HT1080 (cell line): Measurements from ENCODE around the gene CBS. TPM values are rescaled to one million over a fixed set of nuclear protein-coding genes. Genes with fewer than 3 reads are reported as not detected.
"Not testable (repeated sequence)": the region's sequence is repeated elsewhere in the genome, so short reads cannot be mapped to it uniquely, and the experiment has no call there.

Source experiments
- DNase-seq: peaks from one replicate; pipeline ENCODE4 v3.0.0-alpha.2; 2015; ENCODE audit warnings: low read depth
- polyA plus RNA-seq, 2 experiments: library from polyadenylated mRNA; depleted of rRNA; stranded (reverse); fragments of >200 nt; gene quantifications; 2 replicates each; pipeline ENCODE4 v1.2.3, GENCODE V29; 2015
- total RNA-seq: library from RNA; depleted of rRNA; stranded (reverse); fragments of >200 nt; shearing (Covaris generic); gene quantifications from 2 replicates; pipeline ENCODE4 v1.2.3, GENCODE V29; 2014; rRNA removed

The CBS gene
- 21.2 and 25.5 TPM in 2 replicates for total RNA-seq
- 51.8 and 70.7 TPM in 2 replicates for polyA plus RNA-seq (2015; cell fraction: cytosol; rRNA removed)
- polyA plus RNA-seq (2015; cell fraction: nucleus; rRNA removed), result 331 and 356 TPM in 2 replicates

- DNase-seq, result not testable (repeated sequence)
Measured at GRCh38 chr21:43075170-43076022, at the start of gene CBS. Gene CBS (minus strand): TSS chr21:43075835. CDS start chr21:43072193, 3,642 bp downstream.

DNA sequence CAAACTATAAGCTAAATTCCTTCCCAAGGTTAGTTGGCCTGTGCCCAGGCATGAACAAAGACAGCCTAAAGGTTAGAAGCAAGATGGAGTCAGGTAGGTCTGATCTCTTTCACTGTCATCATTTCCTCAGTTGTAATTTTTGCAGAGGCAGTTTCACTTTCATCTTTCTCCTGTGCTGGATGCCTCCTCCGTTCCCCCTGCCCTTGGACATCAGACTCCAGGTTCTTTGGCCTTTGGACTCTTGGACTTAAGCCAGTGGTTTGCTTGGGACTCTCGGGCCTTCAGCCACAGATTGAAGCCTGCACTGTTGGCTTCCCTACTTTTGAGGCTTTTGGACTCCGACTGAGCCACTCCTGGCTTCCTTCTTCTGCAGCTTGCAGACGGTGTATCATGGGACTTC is 40.3 kb upstream of the CBS start:
- not testable (repeated sequence) for DNase-seq

DNA sequence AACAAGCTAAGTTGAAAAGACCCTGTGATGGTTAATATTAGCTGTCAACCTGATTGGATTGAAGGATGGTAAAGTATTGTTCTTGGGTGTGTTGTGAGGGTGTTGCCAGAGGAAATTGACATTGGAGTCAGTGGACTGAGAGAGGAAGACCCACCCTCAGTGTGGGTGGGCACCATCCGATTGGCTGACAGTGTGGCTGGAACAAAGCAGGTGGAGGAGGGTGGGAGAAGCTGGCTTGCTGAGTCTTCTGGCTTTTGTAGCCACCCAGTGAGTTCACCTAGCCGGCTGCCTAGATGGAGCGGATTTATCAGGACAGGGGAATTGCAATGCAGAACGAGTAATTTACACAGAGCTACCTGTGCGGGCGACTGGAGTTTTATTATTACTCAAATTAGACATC is 38.8 kb upstream of the CBS start:
- DNase-seq, result not testable (repeated sequence)

DNA sequence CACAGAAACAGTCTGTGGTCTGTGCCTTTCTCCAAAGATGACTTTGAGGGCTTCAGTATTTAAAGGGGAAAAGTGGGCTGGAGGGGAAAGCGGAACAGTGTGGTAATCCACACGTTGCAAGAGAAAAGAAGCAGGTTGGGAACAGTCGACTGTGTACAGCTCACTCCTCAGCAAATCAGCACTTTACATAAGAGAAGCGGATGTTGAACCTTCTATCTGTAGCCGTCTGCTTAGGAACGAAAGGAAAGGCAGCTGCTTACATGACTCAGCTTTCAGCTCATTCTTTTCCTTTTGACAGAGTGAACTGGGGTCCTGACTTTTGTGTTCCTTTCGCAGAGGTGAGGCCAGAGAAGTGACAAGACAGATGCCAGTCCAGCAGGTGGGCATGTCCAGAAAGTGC is 33.4 kb upstream of the CBS start:
- not testable (repeated sequence) for DNase-seq

- DNase-seq, result not testable (repeated sequence)
Measured at GRCh38 chr21:43108177-43108576, 32.5 kb upstream of the CBS start.

GRCh38 chr21:43107794-43108137 is 32.1 kb upstream of the CBS start:
- not testable (repeated sequence) for DNase-seq

DNA sequence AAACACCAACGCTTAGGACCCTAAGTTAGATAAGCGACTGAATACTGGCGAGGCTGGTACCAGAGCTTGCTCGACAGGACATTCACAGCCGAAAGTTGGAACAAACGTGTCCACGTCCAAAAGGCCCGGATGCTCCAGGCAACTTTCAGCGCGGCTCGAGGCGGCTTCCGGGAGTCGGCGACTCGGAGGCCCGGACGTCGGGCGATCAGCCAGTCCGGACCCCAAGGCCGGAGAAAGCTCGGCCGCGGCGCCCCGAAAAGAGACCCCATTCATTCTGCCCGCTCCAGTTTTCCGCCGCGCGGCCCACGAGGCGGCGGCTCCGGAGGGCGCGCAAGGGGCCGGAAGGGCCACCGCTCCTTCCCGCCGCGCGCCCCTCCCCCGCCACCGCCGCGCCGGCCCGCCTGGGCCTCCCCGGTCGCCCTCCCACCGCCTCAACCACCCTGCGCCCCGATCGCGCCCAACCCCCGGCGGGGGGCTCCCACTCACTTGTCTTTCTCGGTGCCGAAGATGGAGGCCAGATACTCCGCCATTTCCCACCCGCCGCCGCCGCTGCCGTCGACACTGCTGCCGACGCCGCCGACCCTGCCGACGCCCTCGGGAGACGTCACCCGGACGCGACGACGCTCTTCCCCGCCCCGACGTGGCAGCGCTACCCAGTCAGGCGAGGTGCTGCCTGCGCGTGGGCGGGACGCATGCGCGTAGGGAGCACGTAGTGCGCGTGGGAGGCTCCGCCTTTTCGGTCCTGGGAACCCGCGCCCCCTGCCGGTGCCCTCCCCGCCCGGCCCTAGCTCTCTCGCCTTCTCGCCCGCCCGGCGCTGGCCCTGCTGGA is 31.5 kb upstream of the CBS start, which contains the start of gene U2AF1:
TSS of gene U2AF1 (minus strand) at position 606 of the 829 bp plus-strand sequence. CDS start at position 530, 76 bp downstream.
- peak; percentile 1 for DNase-seq

DNA sequence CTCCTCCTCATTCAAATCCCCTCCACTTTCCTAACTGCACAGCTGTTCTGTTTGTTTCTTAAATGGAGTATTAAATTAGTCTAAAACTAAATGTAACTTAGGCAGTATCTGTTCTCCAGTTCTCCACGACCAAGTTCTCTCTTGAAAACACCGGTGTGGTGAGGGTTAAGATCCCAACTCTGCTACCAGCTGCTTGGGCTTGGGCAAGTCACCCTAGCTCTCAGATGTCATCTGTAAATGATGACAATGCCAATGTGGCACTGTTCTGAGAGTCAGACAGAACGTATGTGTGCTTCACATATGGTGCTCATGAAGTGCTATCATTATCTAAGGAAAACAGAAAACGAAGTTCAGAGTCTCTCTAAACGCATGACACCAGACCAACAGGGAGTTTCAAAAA is 29.0 kb upstream of the CBS start:
- DNase-seq, result not testable (repeated sequence)

DNA sequence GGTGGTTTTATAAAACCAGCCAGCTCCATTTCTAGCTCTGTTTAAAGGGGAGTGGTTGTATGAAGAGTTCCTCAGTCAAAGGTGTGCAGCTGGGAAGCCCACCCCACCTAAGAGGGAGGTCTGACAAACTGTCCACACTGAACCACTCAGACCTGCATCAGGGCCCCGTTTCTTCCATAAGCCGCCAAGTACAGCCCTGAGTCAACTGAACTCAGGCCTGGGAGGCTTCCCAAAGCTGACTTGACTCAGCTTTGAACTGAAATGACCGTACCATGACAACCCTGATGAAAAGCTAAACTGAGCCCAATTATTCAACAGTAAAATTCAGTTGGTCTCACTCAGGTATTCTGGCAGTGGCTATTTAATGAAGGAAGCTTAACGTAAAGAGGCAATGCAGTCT is 26.6 kb upstream of the CBS start:
- not testable (repeated sequence) for DNase-seq

DNA sequence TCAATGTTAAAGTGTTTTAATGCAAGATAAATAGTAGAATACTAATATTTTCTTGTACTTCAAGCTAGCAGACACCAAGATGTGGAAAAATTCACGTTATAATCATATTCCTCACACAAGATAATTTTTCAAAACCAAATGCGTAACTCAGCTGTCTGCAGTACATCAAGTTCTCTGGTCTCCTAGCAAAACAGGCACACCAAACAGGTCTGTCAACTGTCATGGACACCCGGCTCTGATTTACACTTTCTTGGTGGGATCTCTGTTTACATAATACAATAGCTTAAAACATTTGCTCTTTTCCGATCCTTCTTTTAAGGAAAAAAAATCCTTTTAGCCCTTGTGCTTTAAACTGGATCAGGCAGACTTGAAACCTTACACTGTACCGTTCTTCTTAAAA is 26.0 kb upstream of the CBS start:
- not testable (repeated sequence) for DNase-seq

- DNase-seq, result not testable (repeated sequence)
Measured at GRCh38 chr21:43101000-43101399, 25.4 kb upstream of the CBS start.

DNA sequence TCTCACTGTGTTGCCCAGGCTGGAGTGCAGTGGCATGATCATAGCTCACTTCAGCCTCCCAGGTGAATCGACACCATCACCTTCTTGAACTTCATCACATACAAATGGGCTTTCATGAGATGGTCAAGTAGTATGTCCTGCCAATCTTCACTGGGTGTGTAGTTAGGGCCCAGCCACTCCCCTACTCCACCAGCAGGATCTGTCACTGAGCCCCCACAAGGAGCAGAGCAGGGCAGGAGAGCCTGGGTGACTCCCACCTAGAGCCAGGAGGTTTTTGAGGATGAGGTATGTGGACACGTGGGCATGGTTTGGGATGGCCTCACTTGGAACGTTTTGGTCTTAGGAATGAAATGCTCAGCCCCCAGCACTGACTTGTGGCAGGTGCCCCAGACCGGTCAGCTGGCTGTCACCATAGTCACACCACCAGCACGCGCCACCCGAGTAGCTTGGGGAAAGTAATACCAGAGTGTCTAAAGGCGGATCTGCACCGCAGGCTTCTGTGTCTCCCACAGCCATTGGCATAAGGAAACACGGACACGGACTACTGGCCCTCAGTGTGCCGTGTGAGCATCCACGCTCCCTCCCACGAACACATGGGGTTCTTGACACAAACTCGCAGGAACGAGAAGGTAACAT is 16.5 kb upstream of the CBS start:
- DNase-seq, result not testable (repeated sequence)

DNA sequence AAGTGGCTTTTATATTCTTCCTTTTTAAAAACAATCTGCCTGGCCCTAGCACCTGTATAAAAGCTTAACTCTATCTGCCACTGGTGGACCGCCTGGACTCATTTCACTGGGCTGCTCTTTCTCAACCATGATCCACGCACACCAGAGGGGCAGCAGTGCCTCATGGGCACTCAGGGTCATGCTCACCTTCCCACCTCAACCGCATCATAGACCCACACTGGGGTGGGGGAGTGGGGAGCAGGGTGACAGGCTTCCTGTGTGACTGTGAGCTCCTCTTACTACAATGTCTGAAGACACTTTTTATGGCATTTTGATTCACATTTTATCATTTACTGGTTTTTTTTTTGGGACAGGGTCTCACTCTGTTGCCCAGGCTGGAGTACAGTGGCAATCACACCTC is 15.3 kb upstream of the CBS start:
- not testable (repeated sequence) for DNase-seq

DNA sequence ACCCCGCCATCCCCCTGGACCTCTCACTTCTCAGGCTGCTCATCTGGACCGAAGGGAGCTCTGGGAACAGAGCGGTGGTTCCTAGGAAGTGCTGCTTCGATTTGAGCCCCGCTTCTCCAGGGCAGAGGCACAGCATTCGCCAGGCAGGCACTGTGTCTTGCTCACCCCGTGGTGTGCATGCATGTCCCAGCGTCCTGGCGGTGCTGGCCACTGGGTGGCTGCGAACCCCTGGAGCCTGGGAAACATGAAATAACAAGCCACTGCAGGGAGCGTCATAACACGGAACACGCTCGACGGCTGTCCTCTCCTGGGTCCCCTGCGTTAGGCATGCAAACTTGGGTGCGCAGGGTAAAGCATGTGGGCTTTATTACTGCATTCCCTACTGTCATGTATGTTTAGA is 13.8 kb upstream of the CBS start:
- DNase-seq, result not testable (repeated sequence)

DNA sequence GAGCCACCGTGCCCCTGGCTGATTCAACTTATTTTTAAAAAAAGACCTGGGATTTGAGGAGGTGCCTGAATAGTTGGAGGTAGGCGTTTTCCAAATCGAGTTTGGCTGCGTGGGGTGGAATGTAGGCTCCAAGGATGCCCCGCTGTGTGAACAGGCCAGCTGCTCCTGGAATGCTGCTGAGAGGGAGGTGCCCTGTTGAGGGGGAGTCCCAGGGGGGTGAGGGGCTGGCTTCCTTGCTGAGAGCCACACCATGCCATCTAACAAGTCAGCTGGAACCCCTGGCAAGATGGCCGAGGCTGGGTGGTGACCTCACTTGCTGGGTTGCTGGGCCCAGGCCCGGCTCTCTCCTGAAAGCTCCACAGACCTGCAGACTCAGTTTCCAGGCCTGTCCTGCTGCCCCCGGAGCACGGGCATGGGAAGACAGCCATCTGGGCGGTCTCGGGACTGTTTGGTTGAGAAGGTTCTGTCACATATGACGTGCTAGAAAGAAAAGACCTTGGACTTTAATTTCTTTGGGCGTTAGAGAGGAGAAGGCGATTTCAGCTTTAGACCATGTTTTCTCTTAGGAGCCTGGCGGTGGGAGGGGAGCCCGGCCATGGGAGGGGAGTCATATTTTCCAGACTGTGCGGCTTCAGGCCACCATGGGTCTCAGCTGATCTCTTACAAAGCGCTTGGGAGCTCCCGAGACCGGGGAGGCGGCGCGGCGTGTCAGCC is 7.1 kb upstream of the CBS start:
- DNase-seq, result not testable (repeated sequence)

- not testable (repeated sequence) for DNase-seq
Measured at GRCh38 chr21:43076643-43077042, 1.0 kb upstream of the CBS start.

DNA sequence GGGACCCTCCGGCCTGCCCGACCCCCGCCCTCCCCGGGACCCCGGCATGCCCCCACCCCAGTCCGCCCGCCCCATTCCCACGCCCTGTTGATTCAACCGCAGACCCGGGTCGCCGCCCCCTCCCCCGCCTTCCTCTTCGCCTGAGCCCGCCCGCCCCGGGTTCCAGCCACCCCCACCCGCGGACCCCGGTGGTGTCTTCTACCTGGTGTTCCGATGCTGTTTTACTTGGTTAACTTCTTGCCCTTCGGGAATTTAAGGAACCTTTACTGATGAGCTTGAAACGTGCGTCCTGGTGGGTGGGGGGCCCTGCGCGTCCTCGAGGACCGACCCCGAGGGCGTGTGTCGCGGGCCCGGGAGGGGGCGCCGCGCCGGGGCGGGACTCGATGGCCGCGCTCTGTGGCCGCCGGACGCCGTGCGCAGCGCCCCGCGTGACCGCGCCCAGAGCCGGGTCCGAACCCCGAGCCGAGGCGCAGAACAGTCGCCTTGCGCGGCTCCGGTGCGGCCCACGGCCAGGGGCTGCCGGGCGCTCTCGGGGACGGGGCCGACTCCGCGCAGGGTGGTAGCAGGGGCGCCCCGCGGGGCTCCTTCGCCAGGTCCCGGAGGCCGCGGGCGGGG is 495 bp upstream of the CBS start:
- DNase-seq, result not testable (repeated sequence)

- not testable (repeated sequence) for DNase-seq
Measured at GRCh38 chr21:43074401-43075169, 1.1 kb downstream of the CBS start.

DNA sequence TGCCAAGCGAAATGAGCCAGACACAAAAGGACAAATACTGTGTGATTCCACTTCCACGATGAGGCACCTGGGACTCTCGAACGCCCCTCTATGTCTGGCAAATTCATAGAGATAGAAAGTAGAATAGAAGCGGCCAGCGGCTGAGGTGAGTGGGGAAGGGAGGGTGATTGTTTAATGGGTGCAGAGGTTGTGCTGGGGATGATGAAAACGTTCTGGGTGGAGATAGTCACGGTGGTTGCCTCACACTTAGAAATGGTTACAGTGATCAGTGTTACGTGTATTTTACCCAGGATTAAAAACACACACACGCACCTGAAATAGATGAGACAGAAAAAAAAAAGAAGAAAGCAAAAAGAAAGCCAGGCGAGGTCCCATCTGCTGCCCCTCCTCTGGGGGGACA is 2.9 kb downstream of the CBS start:
- DNase-seq, result not testable (repeated sequence)
